Measurements from ENCODE around the gene PDE6A. TPM values are rescaled to one million over a fixed set of nuclear protein-coding genes. Genes with fewer than 3 reads are reported as not detected.

PDE6A gene
- total RNA-seq, 1 experiment from 2014 or later = 2.6 TPM

DNA sequence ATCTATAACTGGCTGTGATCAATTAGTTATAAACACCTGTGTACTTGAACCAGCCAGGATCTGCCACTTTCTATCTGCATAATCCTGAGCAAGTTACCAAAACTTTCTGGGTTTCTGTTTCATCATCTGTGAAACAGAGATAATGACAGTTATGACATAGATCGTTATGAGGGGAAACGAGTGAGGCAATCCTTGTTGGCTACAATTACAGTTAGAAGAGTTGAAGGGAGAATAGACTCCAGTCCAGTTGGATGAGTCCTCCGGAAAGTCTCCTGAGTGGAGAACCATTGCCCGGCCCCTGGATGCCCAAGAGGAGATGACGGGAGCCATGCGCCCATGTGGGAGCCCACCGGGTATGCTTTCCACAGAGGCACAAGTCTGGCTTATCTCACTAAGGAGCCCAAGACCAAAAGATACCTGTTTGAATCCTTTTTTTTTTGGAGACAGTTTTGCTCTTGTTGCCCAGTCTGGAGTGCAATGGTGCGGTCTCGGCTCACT lies 4.5 kb downstream of the PDE6A start:
- Mint-ChIP-seq H3K4me3 (ENCODE audit: unreplicated experiment) (no peak overlapping the region), H3K27me3 (ENCODE audit: insufficient read depth, unreplicated experiment) (no peaks in the 10 kb centered on the region), H3K27ac (ENCODE audit: unreplicated experiment) (peak overlapping the region; percentile 76), H3K36me3 (ENCODE audit: insufficient read depth, unreplicated experiment) (peaks cover 13% of the 10 kb centered on the region), H3K9me3 (ENCODE audit: unreplicated experiment) (no peaks in the 10 kb centered on the region), H3K4me1 (ENCODE audit: low read depth, unreplicated experiment) (peaks cover 68% of the 10 kb centered on the region)
- Histone ChIP-seq H3K4me1 (peaks cover 65% of the 10 kb centered on the region), H3K9me3 (no peaks in the 10 kb centered on the region), H3K4me3 (ENCODE audit: low read depth, low read length) (no peak overlapping the region), H3K36me3 (ENCODE audit: control insufficient read depth, insufficient read depth, low read length) (no peaks in the 10 kb centered on the region), H3K27me3 (replicated peaks; ENCODE audit: control insufficient read depth, insufficient read depth, low read length) (no peaks in the 10 kb centered on the region)
- TF ChIP-seq, protein P1, sequence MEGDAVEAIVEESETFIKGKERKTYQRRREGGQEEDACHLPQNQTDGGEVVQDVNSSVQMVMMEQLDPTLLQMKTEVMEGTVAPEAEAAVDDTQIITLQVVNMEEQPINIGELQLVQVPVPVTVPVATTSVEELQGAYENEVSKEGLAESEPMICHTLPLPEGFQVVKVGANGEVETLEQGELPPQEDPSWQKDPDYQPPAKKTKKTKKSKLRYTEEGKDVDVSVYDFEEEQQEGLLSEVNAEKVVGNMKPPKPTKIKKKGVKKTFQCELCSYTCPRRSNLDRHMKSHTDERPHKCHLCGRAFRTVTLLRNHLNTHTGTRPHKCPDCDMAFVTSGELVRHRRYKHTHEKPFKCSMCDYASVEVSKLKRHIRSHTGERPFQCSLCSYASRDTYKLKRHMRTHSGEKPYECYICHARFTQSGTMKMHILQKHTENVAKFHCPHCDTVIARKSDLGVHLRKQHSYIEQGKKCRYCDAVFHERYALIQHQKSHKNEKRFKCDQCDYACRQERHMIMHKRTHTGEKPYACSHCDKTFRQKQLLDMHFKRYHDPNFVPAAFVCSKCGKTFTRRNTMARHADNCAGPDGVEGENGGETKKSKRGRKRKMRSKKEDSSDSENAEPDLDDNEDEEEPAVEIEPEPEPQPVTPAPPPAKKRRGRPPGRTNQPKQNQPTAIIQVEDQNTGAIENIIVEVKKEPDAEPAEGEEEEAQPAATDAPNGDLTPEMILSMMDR (IDR thresholded peaks at IDR 0.05; ENCODE audit: insufficient read depth in 1 of 2, low read depth in 1 of 2, low read length in 1 of 2, severe bottlenecking in 1 of 2, unreplicated experiment in 1 of 2) = no peak
- no peak for DNase-seq
- CTCF ChIA-PET = interaction anchor here (0.6 kb wide), 1 partner anchor 544 kb away, joined by 3 read pairs; no protein-coding TSS in a partner anchor
- POLR2A ChIA-PET = no interaction called here
- no TSS peak for BruUV-seq (replicated peaks)
- intact Hi-C loops (cut with micrococcal nuclease; ENCODE audit: unreplicated experiment) = no loop called here

DNA sequence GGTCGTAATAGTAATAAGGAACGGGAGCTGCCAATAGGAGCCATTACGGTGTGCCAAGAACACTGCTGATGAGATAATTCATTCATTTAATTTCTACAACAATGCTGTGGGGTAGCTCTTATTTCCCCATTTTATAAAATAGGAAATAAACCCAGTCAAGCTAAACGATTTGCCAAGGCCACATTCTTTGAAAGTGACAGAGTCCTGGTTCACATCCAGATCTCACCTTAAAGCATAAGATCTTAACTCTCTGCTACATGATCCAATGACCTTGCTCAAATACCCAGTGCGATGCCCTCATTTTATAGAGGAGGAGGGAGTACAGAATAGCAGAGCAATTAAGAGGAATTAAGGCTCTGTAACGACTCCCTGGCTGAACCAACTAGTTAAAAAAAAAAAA lies 5.0 kb downstream of the PDE6A start:
- Histone ChIP-seq H3K4me1 (peaks cover 59% of the 10 kb centered on the region), H3K36me3 (ENCODE audit: control insufficient read depth, insufficient read depth, low read length) (no peaks in the 10 kb centered on the region), H3K27me3 (replicated peaks; ENCODE audit: control insufficient read depth, insufficient read depth, low read length) (no peaks in the 10 kb centered on the region), H3K4me3 (ENCODE audit: low read depth, low read length) (no peak overlapping the region), H3K9me3 (no peaks in the 10 kb centered on the region)
- peaks cover 62% of the 10 kb centered on the region for H3K4me1 Mint-ChIP-seq (ENCODE audit: low read depth, unreplicated experiment)
- no peak for DNase-seq
- H3K27ac Mint-ChIP-seq (ENCODE audit: unreplicated experiment) = peak overlapping the region; percentile 76
- H3K4me3 Mint-ChIP-seq (ENCODE audit: unreplicated experiment) = no peak overlapping the region
- H3K27me3 Mint-ChIP-seq (ENCODE audit: insufficient read depth, unreplicated experiment) = no peaks in the 10 kb centered on the region
- ChIA-PET POLR2A (interaction anchor here (0.6 kb wide), 1 partner anchor 20 kb away, joined by 3 read pairs; no protein-coding TSS in a partner anchor), CTCF (interaction anchor here (0.6 to 1.1 kb wide), 2 partner anchors 21 to 545 kb away, joined by 3 to 8 read pairs; partner anchors contain the start of gene SLC26A2)
- H3K9me3 Mint-ChIP-seq (ENCODE audit: unreplicated experiment) = no peaks in the 10 kb centered on the region
- H3K36me3 Mint-ChIP-seq (ENCODE audit: insufficient read depth, unreplicated experiment) = peaks cover 13% of the 10 kb centered on the region
- BruUV-seq (replicated peaks) = no TSS peak
- intact Hi-C loops (cut with micrococcal nuclease; ENCODE audit: unreplicated experiment) = no loop called here
- TF ChIP-seq, protein P1 (IDR thresholded peaks at IDR 0.05; ENCODE audit: insufficient read depth in 1 of 2, low read depth in 1 of 2, low read length in 1 of 2, severe bottlenecking in 1 of 2, unreplicated experiment in 1 of 2) = no peak

DNA sequence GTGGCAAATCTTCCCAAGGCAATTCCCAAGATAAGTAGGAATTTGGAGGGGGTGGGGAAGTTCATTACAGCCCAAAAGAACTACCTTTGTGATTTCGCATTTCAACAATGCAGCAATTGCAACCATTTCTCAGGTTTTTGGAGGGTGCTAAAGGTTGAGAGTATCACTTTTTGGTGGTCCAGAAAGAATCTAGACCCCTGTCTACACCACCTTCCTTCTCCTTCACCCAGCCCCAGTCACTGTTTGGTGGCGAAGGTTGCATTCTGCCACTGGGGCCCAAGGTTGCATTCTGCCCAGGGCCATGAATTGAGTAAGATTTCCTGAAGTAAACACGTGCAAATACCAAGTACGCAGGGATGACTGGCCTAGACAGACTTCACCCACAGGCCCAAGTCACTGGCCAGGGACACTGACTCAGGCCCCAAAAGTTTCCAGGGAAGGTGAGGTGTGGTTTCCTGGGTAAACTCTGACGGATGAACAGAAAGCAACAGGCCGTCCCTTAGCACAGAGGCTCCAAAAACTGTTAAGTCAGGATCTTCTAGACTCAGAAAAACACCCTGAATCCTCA lies 5.7 kb downstream of the PDE6A start:
- peaks cover 13% of the 10 kb centered on the region for H3K36me3 Mint-ChIP-seq (ENCODE audit: insufficient read depth, unreplicated experiment)
- Histone ChIP-seq H3K4me3 (ENCODE audit: low read depth, low read length) (no peak overlapping the region), H3K27me3 (replicated peaks; ENCODE audit: control insufficient read depth, insufficient read depth, low read length) (no peaks in the 10 kb centered on the region), H3K4me1 (peaks cover 52% of the 10 kb centered on the region), H3K36me3 (ENCODE audit: control insufficient read depth, insufficient read depth, low read length) (no peaks in the 10 kb centered on the region), H3K9me3 (no peaks in the 10 kb centered on the region)
- peak overlapping the region; percentile 76 for H3K27ac Mint-ChIP-seq (ENCODE audit: unreplicated experiment)
- no peak overlapping the region for H3K4me3 Mint-ChIP-seq (ENCODE audit: unreplicated experiment)
- TF ChIP-seq, protein P1 (IDR thresholded peaks at IDR 0.05; ENCODE audit: insufficient read depth in 1 of 2, low read depth in 1 of 2, low read length in 1 of 2, severe bottlenecking in 1 of 2, unreplicated experiment in 1 of 2) = no peak
- H3K27me3 Mint-ChIP-seq (ENCODE audit: insufficient read depth, unreplicated experiment) = no peaks in the 10 kb centered on the region
- ChIA-PET POLR2A (interaction anchor here (0.6 kb wide), 1 partner anchor 21 kb away, joined by 3 read pairs; no protein-coding TSS in a partner anchor), CTCF (interaction anchor here (0.6 to 1.1 kb wide), 2 partner anchors 21 to 37 kb away, joined by 5 to 8 read pairs; partner anchors contain the start of gene SLC26A2)
- no TSS peak for BruUV-seq (replicated peaks)
- H3K4me1 Mint-ChIP-seq (ENCODE audit: low read depth, unreplicated experiment) = peaks cover 56% of the 10 kb centered on the region
- intact Hi-C loops (cut with micrococcal nuclease; ENCODE audit: unreplicated experiment) = no loop called here
- DNase-seq = peak; percentile 43 to 60
- no peaks in the 10 kb centered on the region for H3K9me3 Mint-ChIP-seq (ENCODE audit: unreplicated experiment)
